Activated effector memory CD4-positive, alpha-beta T cell treated with Interleukin-2 at 50 U/mL for 16 hours (primary cell): ENCODE results near the gene MMP1.

Experiments used
- DNase-seq: peaks from one replicate; pipeline ENCODE4 v3.0.0-alpha.2; 2020

Gene MMP1

GRCh38 chr11:102802341-102802740, 4.4 kb upstream of the MMP1 start:
- no peak for DNase-seq

GRCh38 chr11:102800767-102801166, 2.8 kb upstream of the MMP1 start:
- no peak for DNase-seq

GRCh38 chr11:102799681-102800340, 1.9 kb upstream of the MMP1 start:
- DNase-seq = no peak

DNA sequence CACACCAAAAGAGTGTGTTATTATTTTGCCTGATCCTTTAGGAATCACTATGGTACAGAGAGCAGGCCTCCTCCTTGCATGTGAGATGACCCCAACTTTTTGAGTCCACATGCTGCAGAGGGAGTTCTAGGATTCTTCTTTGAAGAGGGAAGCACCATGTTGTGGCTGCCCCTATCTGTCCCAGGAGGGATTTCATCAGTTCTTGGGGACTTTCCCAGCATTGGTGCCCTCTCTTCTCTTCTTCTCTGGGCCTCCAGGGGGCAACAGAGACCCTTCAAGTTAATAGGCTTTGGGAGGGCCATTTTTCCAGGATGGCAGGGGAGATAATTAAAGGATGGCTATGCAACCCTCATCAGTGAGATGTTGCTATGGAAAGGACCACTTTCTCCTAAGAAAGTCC, 3.6 kb downstream of the MMP1 start:
- DNase-seq = no peak

DNA sequence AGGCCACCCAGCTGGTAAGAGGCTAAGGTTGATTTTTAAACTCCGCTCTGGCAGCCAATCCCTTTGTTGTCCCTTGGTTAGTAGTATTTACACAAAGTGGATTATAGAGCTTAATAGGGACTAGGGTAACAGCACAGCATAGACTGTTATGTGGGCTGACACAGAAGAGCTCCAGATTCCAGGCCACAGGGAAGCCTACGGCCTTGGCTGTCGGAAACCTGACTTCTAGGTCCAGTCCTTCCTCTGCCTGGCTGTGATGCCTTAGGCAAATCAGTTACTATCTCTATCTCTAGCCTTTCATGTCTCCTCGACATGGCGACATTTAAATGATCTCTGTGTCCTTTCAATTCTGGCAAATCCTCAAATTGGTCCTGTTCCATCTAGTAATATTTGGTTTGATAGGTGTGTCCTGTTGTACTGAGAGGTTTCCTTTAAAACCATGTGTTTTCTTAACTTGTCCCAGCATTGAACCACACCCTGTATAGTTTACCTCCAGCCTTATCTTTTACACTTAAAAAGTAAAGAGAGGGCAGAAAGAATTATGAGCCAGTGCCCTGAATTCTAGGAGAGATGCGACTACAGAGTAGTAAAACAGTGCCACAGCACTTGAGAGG, 4.2 kb downstream of the MMP1 start:
- no peak for DNase-seq

GRCh38 chr11:102792604-102793003, 5.4 kb downstream of the MMP1 start:
- DNase-seq = no peak

GRCh38 chr11:102791271-102792036, 6.5 kb downstream of the MMP1 start:
- DNase-seq = no peak

DNA sequence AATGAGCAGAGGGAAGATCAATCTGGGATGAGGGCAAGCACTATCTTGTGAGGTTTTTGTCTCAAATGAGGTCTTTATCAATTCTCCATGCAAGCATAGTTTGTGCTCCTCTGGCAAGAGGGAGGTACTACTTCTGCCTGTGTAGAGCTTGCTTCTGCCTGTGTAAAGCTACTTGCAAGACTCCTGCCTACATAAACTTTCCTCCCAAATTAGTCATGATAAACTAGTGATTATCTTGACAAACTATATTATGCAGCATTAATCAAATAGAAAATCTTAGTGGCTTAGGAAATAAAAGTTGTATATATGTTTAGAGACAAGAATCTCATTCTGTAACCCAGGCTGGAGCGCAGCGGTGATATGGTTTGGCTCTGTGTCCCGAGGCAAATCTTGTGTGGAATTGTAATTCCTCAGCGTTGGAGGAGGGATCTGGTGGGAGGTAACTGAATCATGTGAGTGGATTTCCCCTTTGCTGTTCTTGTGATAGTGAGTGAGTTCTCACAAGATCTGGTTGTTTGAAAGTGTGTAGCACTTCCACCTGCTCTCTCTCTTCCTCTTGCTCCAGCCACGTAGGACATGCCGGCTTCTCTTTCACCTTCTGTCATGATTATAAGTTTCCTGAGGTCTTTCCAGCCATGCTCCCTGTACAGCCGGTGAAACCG, 9.5 kb downstream of the MMP1 start:
- DNase-seq = no peak

DNA sequence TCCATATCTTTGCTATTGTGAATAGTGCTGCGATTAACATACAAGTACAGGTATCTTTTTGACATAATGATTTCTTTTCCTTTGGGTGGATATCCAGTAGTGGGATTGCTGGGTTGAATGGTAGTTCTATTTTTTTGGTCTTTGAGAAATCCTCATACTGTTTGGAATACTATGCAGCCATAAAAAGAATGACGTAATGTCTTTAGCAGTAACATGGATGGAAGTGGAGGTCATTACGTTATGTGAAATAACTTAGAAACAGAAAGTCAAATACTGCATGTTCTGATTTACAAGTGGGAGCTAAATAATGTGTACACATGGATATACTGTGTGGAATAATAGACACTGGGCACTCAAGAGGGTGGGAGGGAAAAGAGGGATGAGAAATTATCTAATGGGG, 13.6 kb downstream of the MMP1 start:
- no peak for DNase-seq

- no peak for DNase-seq
Measured at GRCh38 chr11:102783720-102784119, 14.2 kb downstream of the MMP1 start.

DNA sequence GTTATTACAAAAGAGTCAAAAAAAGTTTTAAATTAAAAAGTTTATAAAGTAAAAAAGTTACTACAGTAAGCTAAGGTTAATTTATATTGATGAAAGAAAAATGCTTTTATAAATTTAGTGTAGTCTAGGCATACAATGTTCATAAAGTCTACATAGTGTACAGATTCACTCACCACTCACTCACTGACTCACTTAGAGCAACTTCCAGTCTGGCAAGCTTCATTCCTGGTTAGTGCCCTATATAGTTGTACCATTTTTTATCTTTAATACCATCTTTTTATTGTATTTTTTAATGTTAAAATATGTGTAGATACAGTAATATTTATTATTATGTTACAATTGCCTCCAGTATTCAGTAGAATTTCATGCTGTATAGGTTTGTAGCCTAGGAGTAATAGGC, 14.9 kb downstream of the MMP1 start:
- DNase-seq = no peak

- no peak for DNase-seq
Measured at GRCh38 chr11:102781676-102782075, 16.3 kb downstream of the MMP1 start.

DNA sequence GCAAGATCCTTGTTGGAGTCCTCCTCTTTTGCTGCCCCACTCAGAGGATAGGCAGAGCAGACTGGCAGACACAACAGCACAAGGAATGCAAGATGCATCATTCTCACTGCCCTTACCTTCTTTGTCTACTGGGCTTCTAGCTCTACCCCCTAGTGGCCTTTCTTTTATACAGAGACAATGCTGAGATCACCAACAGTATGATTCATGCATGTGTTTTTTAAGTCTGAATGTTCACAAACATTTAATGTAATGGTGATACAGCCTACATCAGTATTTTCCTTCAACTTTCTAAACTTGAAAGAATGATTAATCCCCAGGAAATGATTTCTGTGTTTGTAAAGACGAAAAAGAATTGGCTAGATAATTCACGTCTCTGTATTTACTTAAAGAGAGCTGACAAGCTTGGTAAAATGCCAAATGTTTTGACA, 17.5 kb downstream of the MMP1 start, which contains the start of gene MMP10:
Gene MMP10, minus strand, starts transcription at position 138 of the 428 bp plus-strand sequence. Its CDS starts 37 bp downstream, at position 101.
- DNase-seq = no peak

GRCh38 chr11:102776454-102776853, 21.5 kb downstream of the MMP1 start:
- DNase-seq = no peak

DNA sequence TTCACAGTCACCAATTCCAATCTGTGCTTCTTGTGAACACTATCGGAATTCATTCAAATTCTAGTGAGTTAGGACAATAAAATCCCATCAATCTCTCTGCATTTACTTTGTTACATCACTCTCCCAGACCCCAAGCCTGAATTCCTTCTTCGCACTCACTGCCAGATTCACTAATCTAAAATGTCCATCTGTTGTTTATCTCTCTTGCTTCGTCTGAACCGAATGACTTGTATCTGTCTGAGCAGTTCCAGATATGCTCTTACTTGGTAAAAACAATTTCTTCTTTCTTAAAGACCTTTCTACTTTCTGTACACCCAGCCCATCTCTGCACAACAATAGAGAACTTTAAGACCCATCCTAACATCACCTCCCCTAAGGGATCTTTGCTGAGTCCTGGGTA, 24.6 kb downstream of the MMP1 start:
- DNase-seq = no peak

DNA sequence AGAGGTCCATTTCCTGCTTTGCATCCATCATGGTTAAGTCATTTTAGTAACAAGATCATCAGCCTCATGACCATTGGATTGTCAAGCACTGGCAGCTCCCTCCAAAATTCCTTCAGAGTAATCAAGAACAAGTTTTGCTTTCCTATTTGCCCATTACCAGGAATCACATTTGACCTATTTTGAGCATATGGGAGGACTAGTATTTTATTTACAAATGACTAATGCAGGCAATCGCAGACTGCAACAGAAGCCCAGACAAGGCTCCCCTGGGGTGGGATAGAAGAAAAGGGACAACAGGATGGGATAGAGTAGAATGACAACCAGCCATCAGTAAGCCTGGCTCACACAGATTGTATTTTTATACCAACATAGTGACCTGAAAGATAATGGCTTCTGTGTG, 26.6 kb downstream of the MMP1 start:
- no peak for DNase-seq

- no peak for DNase-seq
Measured at GRCh38 chr11:102770191-102770590, 27.8 kb downstream of the MMP1 start.

DNA sequence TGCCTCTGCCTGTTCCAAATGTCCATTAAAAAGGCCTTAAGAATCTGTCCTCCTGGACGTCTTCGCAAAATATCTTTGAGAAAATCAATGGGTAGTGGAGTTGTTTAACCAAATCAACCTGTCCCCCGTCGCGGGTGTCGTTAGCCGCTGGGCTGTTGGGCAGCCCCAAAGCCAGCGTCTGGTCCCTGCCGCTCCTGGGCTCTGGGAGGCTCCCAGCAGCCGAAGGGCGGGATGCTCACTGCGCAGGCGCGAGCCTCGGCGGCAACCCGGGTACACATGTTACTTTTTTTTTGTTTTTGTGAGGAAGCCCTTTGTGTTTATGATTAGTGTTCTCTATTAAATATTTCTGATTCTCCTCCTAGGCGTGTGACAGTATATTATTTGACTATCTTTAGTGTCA, 30.2 kb downstream of the MMP1 start:
- DNase-seq = no peak

GRCh38 chr11:102763440-102763839, 34.5 kb downstream of the MMP1 start:
- DNase-seq = no peak

- no peak for DNase-seq
Measured at GRCh38 chr11:102762361-102762767, 35.6 kb downstream of the MMP1 start.

DNA sequence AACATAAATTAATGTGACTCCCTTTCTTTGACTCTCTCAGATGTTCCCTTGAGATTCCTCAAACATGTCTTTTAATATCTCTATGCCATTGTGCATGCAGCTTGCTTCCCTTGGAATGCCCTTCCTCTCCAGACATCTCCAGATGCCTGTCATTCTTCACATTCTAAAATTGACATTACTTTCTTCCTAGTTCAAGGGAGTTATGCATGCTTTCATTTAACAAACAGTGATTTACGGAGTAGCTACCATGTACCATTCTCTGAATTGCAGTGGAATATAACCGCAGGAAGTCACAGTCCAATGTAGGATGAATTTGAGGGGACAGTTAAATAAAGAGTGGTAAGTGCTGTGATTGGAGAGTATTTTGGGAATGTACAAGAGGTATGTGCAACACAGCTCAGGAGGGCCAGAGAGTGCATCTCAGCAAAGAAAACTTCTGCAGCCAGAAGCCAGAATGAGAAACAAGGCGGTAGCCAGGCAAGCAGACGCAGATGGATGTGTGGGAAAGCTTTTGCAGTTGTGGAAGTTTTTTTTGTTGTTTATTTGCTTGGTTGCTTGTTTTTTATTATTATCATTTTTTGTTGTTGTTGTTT, 36.2 kb downstream of the MMP1 start:
- no peak for DNase-seq

- no peak for DNase-seq
Measured at GRCh38 chr11:102760344-102761035, 37.5 kb downstream of the MMP1 start.
